Upper lobe of left lung (tissue), 4 donors: ENCODE data around the gene OCEL1.

Source experiments
- CTCF ChIP-seq, 6 experiments: fragments of 450-650 bp in 4 of 6; fragments of 200-600 bp in 2 of 6; sonication (generic) in 2 of 6; IDR thresholded peaks; one replicate each; pipeline ENCODE4 v1.5.1; 2016 to 2019; ENCODE audit warnings: antibody characterized with exemption in 6 of 6
- EP300 ChIP-seq, 4 donors: sonication (generic); formaldehyde crosslinking; IDR thresholded peaks; one replicate each; pipeline ENCODE4 v1.5.1; 2017; ENCODE audit warnings: antibody characterized with exemption in 4 of 4, control low read depth in 2 of 4
- POLR2A ChIP-seq, 4 donors: fragments of 450-650 bp; IDR thresholded peaks; one replicate each; pipeline ENCODE4 v1.5.1; 2016 to 2017; ENCODE audit warnings: antibody characterized with exemption in 4 of 4, mild to moderate bottlenecking in 2 of 4
- POLR2AphosphoS5 ChIP-seq, 2 donors: sonication (generic); formaldehyde crosslinking; IDR thresholded peaks; one replicate each; pipeline ENCODE4 v1.5.1; 2017; ENCODE audit warnings: antibody characterized with exemption in 2 of 2

DNA sequence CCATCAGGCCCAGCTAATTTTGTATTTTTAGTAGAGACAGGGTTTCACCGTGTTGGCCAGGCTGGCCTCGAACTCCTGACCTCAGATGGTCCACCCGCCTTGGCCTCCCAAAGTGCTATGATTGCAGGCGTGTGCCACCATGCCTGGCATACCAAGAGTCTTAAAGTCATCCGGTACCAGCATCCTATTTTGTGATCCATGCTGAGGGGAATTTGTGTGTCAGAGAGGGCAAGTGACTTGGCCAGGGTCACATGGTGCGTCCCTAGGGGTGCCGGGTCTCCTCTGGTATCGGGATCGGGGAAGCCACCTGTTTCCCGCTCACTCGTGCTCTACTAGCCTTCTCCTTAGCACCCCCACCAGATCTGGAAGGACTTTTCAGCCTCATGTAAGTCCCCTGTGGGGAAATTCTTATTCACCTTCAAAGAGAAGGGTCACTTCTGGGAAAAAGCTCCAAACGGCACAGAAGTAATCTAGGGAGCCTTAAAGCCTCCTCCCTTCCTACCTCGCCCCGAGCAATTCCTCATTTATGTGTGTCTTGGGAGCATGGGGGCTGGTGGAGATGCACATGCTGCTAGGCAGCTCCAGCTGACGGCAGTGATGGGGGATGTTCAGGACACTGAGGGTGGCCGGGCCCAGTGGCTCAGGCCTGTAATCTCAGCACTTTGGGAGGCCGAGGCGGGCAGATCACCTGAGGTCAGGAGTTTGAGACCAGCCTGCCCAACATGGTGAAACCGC, 49.6 kb downstream of the OCEL1 start:
- no peak for TF ChIP-seq POLR2A (IDR thresholded peaks at IDR 0.05)
- no peak for TF ChIP-seq CTCF (IDR thresholded peaks at IDR 0.05)
- TF ChIP-seq POLR2AphosphoS5 (IDR thresholded peaks at IDR 0.05), result no peak
- TF ChIP-seq EP300 (IDR thresholded peaks at IDR 0.05), result no peak
